Dedifferentiated amniotic fluid mesenchymal stem cell (primary cell): Measurements from ENCODE around the gene NSL1.
"Not testable (repeated sequence)": the region's sequence is repeated elsewhere in the genome, so short reads cannot be mapped to it uniquely, and the experiment has no call there.

Source experiments
- DNase-seq: peaks from one replicate; pipeline ENCODE4 v3.0.0-alpha.2; 2016; ENCODE audit errors: extremely low spot score

NSL1 gene

GRCh38 chr1:212791676-212792395, at the start of gene NSL1, which contains the start of gene TATDN3:
NSL1 (minus strand) TSS chr1:212791777; CDS start chr1:212791763, 14 bp downstream.
TATDN3 (plus strand) TSS chr1:212791894; CDS start chr1:212791922, 28 bp downstream.
- DNase-seq = peak; percentile 90

- DNase-seq = no peak
Observed at GRCh38 chr1:212838145-212838544, 46.6 kb upstream of the NSL1 start.

GRCh38 chr1:212833211-212834207, 41.9 kb upstream of the NSL1 start:
- DNase-seq = not testable (repeated sequence)

- no peak for DNase-seq
Observed at GRCh38 chr1:212828395-212828794, 36.8 kb upstream of the NSL1 start.

- no peak for DNase-seq
Observed at GRCh38 chr1:212827831-212828278, 36.3 kb upstream of the NSL1 start.

- DNase-seq = no peak
Observed at GRCh38 chr1:212827171-212827776, 35.7 kb upstream of the NSL1 start.

- no peak for DNase-seq
Observed at GRCh38 chr1:212825798-212826452, 34.3 kb upstream of the NSL1 start.

- no peak for DNase-seq
Observed at GRCh38 chr1:212824201-212824600, 32.6 kb upstream of the NSL1 start.

GRCh38 chr1:212822956-212823355, 31.4 kb upstream of the NSL1 start:
- DNase-seq = no peak

GRCh38 chr1:212820969-212821368, 29.4 kb upstream of the NSL1 start:
- no peak for DNase-seq

GRCh38 chr1:212819726-212820125, 28.1 kb upstream of the NSL1 start:
- no peak for DNase-seq

- no peak for DNase-seq
Observed at GRCh38 chr1:212816567-212817278, 25.1 kb upstream of the NSL1 start.

GRCh38 chr1:212814537-212815334, 23.2 kb upstream of the NSL1 start:
- DNase-seq = no peak

GRCh38 chr1:212805767-212806166, 14.2 kb upstream of the NSL1 start:
- DNase-seq = no peak

- no peak for DNase-seq
Observed at GRCh38 chr1:212797681-212798080, 6.1 kb upstream of the NSL1 start.

GRCh38 chr1:212794561-212795014, 3.0 kb upstream of the NSL1 start:
- DNase-seq = no peak

- no peak for DNase-seq
Observed at GRCh38 chr1:212792396-212792908, 875 bp upstream of the NSL1 start.

GRCh38 chr1:212791261-212791675, 309 bp downstream of the NSL1 start:
- peak; percentile 53 for DNase-seq

GRCh38 chr1:212785871-212786270, 5.7 kb downstream of the NSL1 start:
- no peak for DNase-seq

- DNase-seq = no peak
Observed at GRCh38 chr1:212783976-212784375, 7.6 kb downstream of the NSL1 start.
